GM21737 (cell line): Measurements from ENCODE around the gene ACVR2B.

Source experiments
- ATAC-seq: cut with Tn5 transposase; IDR thresholded peaks from one replicate; pipeline ENCODE4 v1.9.1; 2021; ENCODE audit warnings: mild to moderate bottlenecking, moderate library complexity; ENCODE audit not compliant: unreplicated experiment

The ACVR2B gene

GRCh38 chr3:38524141-38524739 lies 70.5 kb downstream of the ACVR2B start:
- ATAC-seq: no peak

- ATAC-seq: no peak
These were observed 73.1 kb downstream of the ACVR2B start for GRCh38 chr3:38526792-38527191.

- ATAC-seq: no peak
These were observed 74.8 kb downstream of the ACVR2B start for GRCh38 chr3:38528457-38528856.

GRCh38 chr3:38532529-38532928 lies 78.8 kb downstream of the ACVR2B start:
- no peak for ATAC-seq

- no peak for ATAC-seq
These were observed 79.7 kb downstream of the ACVR2B start for GRCh38 chr3:38533285-38533976.

GRCh38 chr3:38534180-38534579 lies 80.5 kb downstream of the ACVR2B start:
- ATAC-seq: no peak

GRCh38 chr3:38534604-38535003 lies 80.9 kb downstream of the ACVR2B start:
- no peak for ATAC-seq

GRCh38 chr3:38536671-38537070 lies 83.0 kb downstream of the ACVR2B start:
- no peak for ATAC-seq

- ATAC-seq: no peak
These were observed 85.2 kb downstream of the ACVR2B start for GRCh38 chr3:38538773-38539353.

GRCh38 chr3:38541806-38542205 lies 88.1 kb downstream of the ACVR2B start:
- ATAC-seq: no peak
